Right atrium auricular region (tissue), 2 donors: ENCODE measurements around the gene ATXN1. TPM values are rescaled to one million over a fixed set of nuclear protein-coding genes. Genes with fewer than 3 reads are reported as not detected.

Source experiments
- DNase-seq: peaks from one replicate; pipeline ENCODE4 v3.0.0-alpha.2; 2019; ENCODE audit warnings: low spot score
- H3K27ac ChIP-seq, 2 donors: fragments of 200-600 bp; sonication (generic); 1 replicate in 1 of 2; 2 replicates in 1 of 2; pipeline ENCODE4 v1.5.1; 2016 to 2019
- H3K27me3 ChIP-seq, 2 donors: fragments of 200-600 bp; sonication (generic); one replicate each; pipeline versions ENCODE4 v1.5.1 to v1.6.0; 2017 to 2019
- H3K36me3 ChIP-seq: fragments of 200-600 bp; sonication (generic); one replicate; pipeline ENCODE4 v1.5.1; 2016
- H3K4me1 ChIP-seq, 2 donors: fragments of 200-600 bp; sonication (generic); one replicate each; pipeline versions ENCODE4 v1.5.1 to v1.6.0; 2017 to 2019
- H3K4me3 ChIP-seq, 2 donors: fragments of 200-600 bp; sonication (generic); 1 replicate in 1 of 2; 2 replicates in 1 of 2; pipeline ENCODE4 v1.5.1; 2017 to 2019; ENCODE audit warnings: mild to moderate bottlenecking in 1 of 2, moderate library complexity in 1 of 2
- H3K9me3 ChIP-seq, 2 donors: fragments of 200-600 bp; sonication (generic); one replicate each; pipeline ENCODE4 v1.5.1; 2019
- CTCF ChIP-seq, 2 donors: fragments of 200-600 bp; sonication (generic); IDR thresholded peaks; one replicate each; pipeline ENCODE4 v1.5.1; 2019; ENCODE audit warnings: antibody characterized with exemption in 2 of 2
- total RNA-seq, 2 donors: library from RNA; depleted of rRNA; stranded (reverse); fragments of >200 nt; gene quantifications; one replicate each; pipeline ENCODE4 v1.1.0, GENCODE V29; 2016

Gene ATXN1
- total RNA-seq, 2 donors from 2014 or later = 41.8 to 62.0 TPM

GRCh38 chr6:16729183-16729691 is 32.0 kb downstream of the ATXN1 start:
- Histone ChIP-seq H3K27me3 (no peaks in the 10 kb centered on the region), H3K36me3 (no peaks in the 10 kb centered on the region), H3K4me3 (no peak overlapping the region), H3K9me3 (no peaks in the 10 kb centered on the region), H3K4me1 (peaks cover 0 to 50% of the 10 kb centered on the region in 2 donors), H3K27ac (no peak overlapping the region)
- DNase-seq = no peak
- no peak for TF ChIP-seq CTCF (IDR thresholded peaks at IDR 0.05)

DNA sequence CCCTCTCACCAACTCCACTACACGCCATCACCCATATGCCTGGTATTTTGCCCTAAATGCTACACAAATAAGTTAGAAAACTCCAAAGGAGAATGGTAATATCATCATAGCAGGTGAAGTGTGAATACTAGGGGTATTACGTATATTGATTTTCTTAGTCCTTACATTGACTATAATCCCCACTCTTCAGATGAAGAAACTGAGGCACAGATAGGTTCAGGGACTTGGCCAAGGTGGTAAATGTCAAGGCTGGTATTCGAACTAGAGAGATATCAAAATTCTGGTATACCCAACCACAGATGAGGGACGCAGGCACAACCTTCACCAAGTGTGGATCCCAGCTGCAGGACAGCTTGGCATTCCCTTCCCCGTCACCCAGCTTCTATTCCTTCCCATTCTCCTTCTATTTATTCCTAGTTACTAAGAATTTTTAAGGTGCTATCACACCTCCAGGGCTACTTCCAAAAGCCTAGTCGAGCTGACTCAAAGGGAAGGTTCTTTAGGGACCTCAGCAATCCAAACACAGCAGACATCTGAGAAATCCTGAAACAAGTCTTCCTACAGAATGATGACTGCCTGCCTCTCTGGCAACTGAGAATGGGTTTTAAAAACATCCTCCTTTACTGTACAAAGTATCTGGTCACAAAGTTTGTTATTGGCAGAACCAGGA is 32.6 kb downstream of the ATXN1 start:
- DNase-seq = no peak
- no peaks in the 10 kb centered on the region for H3K36me3 ChIP-seq
- H3K27me3 ChIP-seq = no peaks in the 10 kb centered on the region
- no peak for TF ChIP-seq CTCF (IDR thresholded peaks at IDR 0.05)
- peaks cover 0 to 55% of the 10 kb centered on the region in 2 donors for H3K4me1 ChIP-seq
- H3K4me3 ChIP-seq = no peak overlapping the region
- H3K9me3 ChIP-seq = no peaks in the 10 kb centered on the region
- no peak overlapping the region for H3K27ac ChIP-seq

GRCh38 chr6:16727996-16728395 is 33.3 kb downstream of the ATXN1 start:
- DNase-seq = no peak
- Histone ChIP-seq H3K27me3 (no peaks in the 10 kb centered on the region), H3K36me3 (no peaks in the 10 kb centered on the region), H3K4me3 (no peak overlapping the region), H3K9me3 (no peaks in the 10 kb centered on the region), H3K4me1 (peaks cover 0 to 51% of the 10 kb centered on the region in 2 donors), H3K27ac (no peak overlapping the region)
- TF ChIP-seq CTCF (IDR thresholded peaks at IDR 0.05) = no peak

- Histone ChIP-seq H3K4me1 (peaks cover 0 to 38% of the 10 kb centered on the region in 2 donors), H3K36me3 (no peaks in the 10 kb centered on the region), H3K27ac (peak overlapping the region; percentile 36 to 44), H3K9me3 (no peaks in the 10 kb centered on the region), H3K4me3 (no peak overlapping the region), H3K27me3 (no peaks in the 10 kb centered on the region)
- DNase-seq = no peak
- no peak for TF ChIP-seq CTCF (IDR thresholded peaks at IDR 0.05)
These were observed 36.0 kb downstream of the ATXN1 start for GRCh38 chr6:16725145-16725864.

GRCh38 chr6:16723826-16724225 is 37.4 kb downstream of the ATXN1 start:
- DNase-seq = no peak
- Histone ChIP-seq H3K4me3 (no peak overlapping the region), H3K27me3 (no peaks in the 10 kb centered on the region), H3K27ac (peak overlapping the region in 1 of 2 donors; percentile 36), H3K9me3 (no peaks in the 10 kb centered on the region), H3K4me1 (peaks cover 0 to 38% of the 10 kb centered on the region in 2 donors), H3K36me3 (no peaks in the 10 kb centered on the region)
- TF ChIP-seq CTCF (IDR thresholded peaks at IDR 0.05) = no peak
